Measurements from ENCODE around the gene MTCL1. TPM values are rescaled to one million over a fixed set of nuclear protein-coding genes. Genes with fewer than 3 reads are reported as not detected.
A peak's percentile ranks its signal among the peaks of the same experiment; 100 is the strongest.

Gene MTCL1
- total and polyA plus RNA-seq, 12 donors, result 0.43 to 12.5 (median 2.1) TPM

DNA sequence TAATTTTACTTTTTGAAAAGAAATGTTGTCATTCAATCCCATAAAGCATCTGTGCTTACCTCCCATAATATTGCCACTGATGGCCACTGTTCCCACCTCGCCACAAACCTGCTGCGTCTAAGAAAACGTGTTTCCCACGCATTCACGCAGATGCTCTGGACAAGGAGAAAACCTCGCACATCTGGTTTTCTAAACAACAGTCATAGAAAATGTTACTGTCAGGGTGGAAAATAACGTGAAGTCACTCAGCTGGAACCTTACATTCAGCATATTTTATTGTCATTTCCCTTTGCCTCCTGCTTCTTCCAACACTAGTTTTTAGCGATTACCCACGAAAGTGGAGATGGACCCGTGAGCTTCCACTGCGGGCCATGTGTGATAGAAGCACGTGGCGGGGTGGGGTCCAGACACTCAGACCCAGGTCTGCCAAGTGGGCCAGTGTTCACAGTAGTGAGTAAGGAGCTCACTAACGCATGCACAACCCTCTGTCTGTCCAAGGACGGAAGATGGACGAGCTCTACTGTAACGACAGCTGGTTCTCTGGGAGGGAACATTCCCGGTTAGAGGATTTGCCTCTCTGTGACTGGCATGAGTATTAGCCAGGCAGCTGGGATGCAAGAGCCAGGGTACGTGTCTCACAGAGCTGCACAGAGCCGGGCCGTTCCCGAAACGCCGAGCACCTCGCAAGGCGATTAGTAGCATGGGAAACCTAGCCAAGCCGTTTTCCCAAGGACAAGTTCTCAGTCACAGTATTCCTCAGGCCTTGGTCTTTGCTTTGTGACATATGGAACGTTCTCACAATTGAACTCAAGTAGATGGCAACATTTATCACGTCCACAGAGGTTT, 94.5 kb downstream of the MTCL1 start:
- TF ChIP-seq, protein P1, sequence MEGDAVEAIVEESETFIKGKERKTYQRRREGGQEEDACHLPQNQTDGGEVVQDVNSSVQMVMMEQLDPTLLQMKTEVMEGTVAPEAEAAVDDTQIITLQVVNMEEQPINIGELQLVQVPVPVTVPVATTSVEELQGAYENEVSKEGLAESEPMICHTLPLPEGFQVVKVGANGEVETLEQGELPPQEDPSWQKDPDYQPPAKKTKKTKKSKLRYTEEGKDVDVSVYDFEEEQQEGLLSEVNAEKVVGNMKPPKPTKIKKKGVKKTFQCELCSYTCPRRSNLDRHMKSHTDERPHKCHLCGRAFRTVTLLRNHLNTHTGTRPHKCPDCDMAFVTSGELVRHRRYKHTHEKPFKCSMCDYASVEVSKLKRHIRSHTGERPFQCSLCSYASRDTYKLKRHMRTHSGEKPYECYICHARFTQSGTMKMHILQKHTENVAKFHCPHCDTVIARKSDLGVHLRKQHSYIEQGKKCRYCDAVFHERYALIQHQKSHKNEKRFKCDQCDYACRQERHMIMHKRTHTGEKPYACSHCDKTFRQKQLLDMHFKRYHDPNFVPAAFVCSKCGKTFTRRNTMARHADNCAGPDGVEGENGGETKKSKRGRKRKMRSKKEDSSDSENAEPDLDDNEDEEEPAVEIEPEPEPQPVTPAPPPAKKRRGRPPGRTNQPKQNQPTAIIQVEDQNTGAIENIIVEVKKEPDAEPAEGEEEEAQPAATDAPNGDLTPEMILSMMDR (IDR thresholded peaks at IDR 0.05), result no peak
- TF ChIP-seq POLR2A (IDR thresholded peaks at IDR 0.05), result no peak
- H3K9me3 ChIP-seq (replicated peaks in 1 of 3), result no peaks in the 10 kb centered on the region
- no peak overlapping the region for H3K4me3 ChIP-seq
- DNase-seq, result peak in 1 of 7 donors; percentile 33
- no peaks in the 10 kb centered on the region for H3K27me3 ChIP-seq
- H3K36me3 ChIP-seq (replicated peaks in 1 of 2), result no peaks in the 10 kb centered on the region
- intact Hi-C loops (cut with DNase I), result no loop called here
- H3K4me1 ChIP-seq (replicated peaks in 1 of 2), result no peaks in the 10 kb centered on the region
- WGBS, 4 donors, result 61 to 72% (median 70%) methylated on average over 15 to 29 of the region's 29 CpGs
- no peak overlapping the region for H3K27ac ChIP-seq

DNA sequence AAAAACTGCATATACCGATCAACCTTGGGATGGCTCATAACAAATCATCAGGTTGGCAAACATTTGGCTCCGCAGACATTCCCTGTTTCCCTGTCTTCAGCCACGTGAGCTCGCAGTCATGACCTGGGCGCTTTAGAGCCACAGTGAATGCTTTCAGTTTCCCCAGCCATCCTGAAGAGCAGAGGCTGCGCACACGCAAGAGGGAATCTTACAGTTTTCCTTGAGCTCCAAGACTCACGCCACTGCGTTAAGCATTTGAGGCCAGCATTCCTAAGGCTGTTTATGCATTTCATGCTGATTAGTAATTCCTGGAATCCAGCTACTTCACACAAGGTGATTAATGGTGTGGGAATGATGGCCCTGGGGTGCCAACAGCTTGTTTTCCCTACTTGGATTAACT, 95.1 kb downstream of the MTCL1 start:
- no peaks in the 10 kb centered on the region for H3K4me1 ChIP-seq (replicated peaks in 1 of 2)
- H3K27ac ChIP-seq, result no peak overlapping the region
- no peaks in the 10 kb centered on the region for H3K27me3 ChIP-seq
- 53 to 71% (median 66%) methylated on average over 9 of the region's 9 CpGs for WGBS, 4 donors
- H3K9me3 ChIP-seq (replicated peaks in 1 of 3), result no peaks in the 10 kb centered on the region
- DNase-seq, result no peak
- TF ChIP-seq, protein P1 (IDR thresholded peaks at IDR 0.05), result no peak
- TF ChIP-seq POLR2A (IDR thresholded peaks at IDR 0.05), result no peak
- no peaks in the 10 kb centered on the region for H3K36me3 ChIP-seq (replicated peaks in 1 of 2)
- intact Hi-C loops (cut with DNase I), result no loop called here
- H3K4me3 ChIP-seq, result no peak overlapping the region

DNA sequence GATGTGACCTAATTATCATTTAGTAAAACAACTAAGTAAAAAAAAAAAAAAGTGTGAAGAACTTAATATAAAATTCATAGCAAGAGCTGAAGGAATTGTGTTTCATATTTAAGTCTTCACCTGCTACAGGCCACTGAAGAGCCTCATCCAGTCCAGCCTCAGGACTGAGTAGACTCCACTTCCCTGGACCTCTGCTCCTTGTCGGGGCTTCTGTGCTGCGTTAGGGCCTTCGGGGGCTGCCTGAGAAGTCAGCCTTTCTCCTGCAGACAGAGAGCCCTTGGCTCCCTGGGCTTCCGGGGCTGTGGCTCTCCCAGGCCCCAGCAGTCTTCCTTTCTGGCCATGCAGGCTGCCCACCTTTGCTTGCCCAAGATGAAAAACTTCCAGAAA, 95.5 kb downstream of the MTCL1 start:
- WGBS, 4 donors, result 88 to 100% (median 92%) methylated on average over 3 to 4 of the region's 4 CpGs
- DNase-seq, result no peak
- Histone ChIP-seq H3K36me3 (replicated peaks in 1 of 2) (no peaks in the 10 kb centered on the region), H3K27me3 (no peaks in the 10 kb centered on the region), H3K4me1 (replicated peaks in 1 of 2) (no peaks in the 10 kb centered on the region), H3K27ac (no peak overlapping the region), H3K4me3 (no peak overlapping the region), H3K9me3 (replicated peaks in 1 of 3) (no peaks in the 10 kb centered on the region)
- intact Hi-C loops (cut with DNase I), result no loop called here
- TF ChIP-seq, protein P1 (IDR thresholded peaks at IDR 0.05), result no peak
- TF ChIP-seq POLR2A (IDR thresholded peaks at IDR 0.05), result no peak

DNA sequence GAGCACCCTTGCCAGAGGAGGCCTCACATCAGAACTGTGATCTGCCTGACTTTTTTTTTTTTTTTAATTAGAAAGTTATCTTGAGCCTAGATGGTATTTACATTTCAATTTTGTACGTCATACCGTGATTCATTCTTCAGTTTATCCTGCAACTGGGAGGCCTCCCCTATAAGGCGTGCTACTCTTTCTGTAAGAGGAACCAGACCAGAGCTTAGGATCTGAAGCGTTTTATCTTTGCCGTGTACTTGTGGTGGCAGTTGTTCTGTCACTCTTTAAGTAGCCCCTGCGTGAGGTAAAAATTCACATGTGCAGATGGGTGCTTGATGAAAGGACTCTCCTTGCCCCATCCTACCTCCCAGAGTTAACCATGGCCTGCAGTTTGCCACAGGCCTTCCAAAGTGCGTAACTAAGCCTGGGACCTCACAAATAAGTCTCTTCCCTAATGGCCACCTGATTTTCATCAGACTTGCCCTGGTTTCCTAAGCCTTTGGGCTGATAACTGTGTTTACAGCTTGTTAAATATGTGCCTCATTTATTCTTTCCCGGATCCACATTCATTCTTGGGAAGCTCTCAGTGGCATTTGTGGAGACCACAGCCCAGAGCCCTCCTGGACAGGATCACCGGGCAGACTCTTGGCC, 96.0 kb downstream of the MTCL1 start:
- WGBS, 4 donors, result 72 to 87% (median 86%) methylated on average over 9 of the region's 9 CpGs
- Histone ChIP-seq H3K4me3 (no peak overlapping the region), H3K4me1 (replicated peaks in 1 of 2) (no peaks in the 10 kb centered on the region), H3K36me3 (replicated peaks in 1 of 2) (no peaks in the 10 kb centered on the region), H3K9me3 (replicated peaks in 1 of 3) (no peaks in the 10 kb centered on the region), H3K27me3 (no peaks in the 10 kb centered on the region), H3K27ac (no peak overlapping the region)
- intact Hi-C loops (cut with DNase I), result no loop called here
- TF ChIP-seq POLR2A (IDR thresholded peaks at IDR 0.05), result no peak
- TF ChIP-seq, protein P1 (IDR thresholded peaks at IDR 0.05), result no peak
- DNase-seq, result no peak

Data from adrenal gland (tissue), 12 donors.